Pancreas (tissue), 10 donors: ENCODE results near the gene ZNF556. TPM values are rescaled to one million over a fixed set of nuclear protein-coding genes. Genes with fewer than 3 reads are reported as not detected.

Experiments
- ATAC-seq, 4 donors: fragments of 200-7000 bp; cut with Tn5 transposase; one replicate each; pipeline versions ENCODE4 v1.8.0 to v1.9.1; 2020; ENCODE audit warnings: mild to moderate bottlenecking in 4 of 4, moderate library complexity in 4 of 4
- DNase-seq, 6 donors: peaks; one replicate each; pipeline ENCODE4 v3.0.0-alpha.2; 2020
- FAIRE-seq: peaks from 2 replicates; lab custom pipeline; 2012; peaks lifted over from hg19 to GRCh38; lab: Jason Lieb, UNC
- H3K27ac ChIP-seq, 4 donors: fragments of 200-600 bp; sonication (generic); 1 replicate in 3 of 4; 2 replicates in 1 of 4; pipeline versions ENCODE4 v1.5.0 to v1.8.0; 2020
- H3K27me3 ChIP-seq, 4 donors: fragments of 200-600 bp; one replicate each; pipeline ENCODE4 v1.8.0; 2021
- H3K36me3 ChIP-seq, 3 donors: fragments of 200-600 bp; sonication (generic) in 1 of 3; one replicate each; pipeline versions ENCODE4 v1.5.0 to v1.8.0; 2020 to 2021
- H3K4me1 ChIP-seq, 3 donors: fragments of 200-600 bp; one replicate each; pipeline ENCODE4 v1.8.0; 2021
- H3K4me3 ChIP-seq, 4 donors: fragments of 200-600 bp; sonication (generic) in 2 of 4; one replicate each; pipeline versions ENCODE4 v1.5.0 to v1.8.0; 2020 to 2021
- H3K9me3 ChIP-seq, 4 donors: fragments of 200-600 bp; one replicate each; pipeline ENCODE4 v1.8.0; 2021
- CTCF ChIP-seq, 4 donors: fragments of 200-600 bp; sonication (generic) in 3 of 4; IDR thresholded peaks; one replicate each; pipeline versions ENCODE4 v1.5.0 to v1.8.0; 2021; ENCODE audit warnings: antibody characterized with exemption in 4 of 4
- WGBS, 2 donors: extraction: QIAGEN DNeasy Blood & Tissue Kit; methylation state at CpG; one replicate each; pipeline ENCODE4 v1.1.7; 2013; 5-methylcytosine and 5-hydroxymethylcytosine counted together
- intact Hi-C, 3 donors: fragments of 100-400 bp; cut with DNase I; formaldehyde crosslinking; loops; one replicate each; pipeline versions ENCODE4 v1.11.1 to v1.14.2; 2022
- polyA plus RNA-seq, 2 donors: library from polyadenylated mRNA; stranded (reverse); fragments of 200-250 nt; gene quantifications; one replicate each; pipeline ENCODE4 v1.2.3, GENCODE V29; 2013
- total RNA-seq, 6 donors: library from RNA; stranded (reverse); fragmentation: NEBNext Ultra II Directional in 4 of 6; extraction: Animal tissue kit (Norgen Biotek cat#: 25700) in 4 of 6; gene quantifications; one replicate each; pipeline versions ENCODE4 v1.2.1 to v1.2.4, GENCODE V29; 2021 to 2023
- donor health status: healthy with polysubstance abuse.
- donor health status: DM: no; HTN: no; CAD: no; lungs with moderate emphysema.
- donor health status: DM: no; HTN: no; CAD: no.
- donor health status: control.
- donor health status: control.
- donor health status: Bipolar disorder and iron deficiency.
- donor health status: DM: yes; HTN: yes; CAD: no.
- donor health status: DM: no; HTN: no; CAD: no.
- donor health status: DM: no; HTN: no; CAD: no.
- donor health status: DM: yes; HTN: yes; CAD: no.

Gene ZNF556
- total and polyA plus RNA-seq, 8 donors = 0.19 to 0.91 TPM; not detected in 6

GRCh38 chr19:2877398-2878331 lies 10.5 kb downstream of the ZNF556 start:
- Histone ChIP-seq H3K9me3 (peaks cover 0 to 6% (median 0%) of the 10 kb centered on the region in 4 donors), H3K36me3 (no peaks in the 10 kb centered on the region), H3K4me3 (no peak overlapping the region), H3K4me1 (no peaks in the 10 kb centered on the region), H3K27ac (no peak overlapping the region), H3K27me3 (no peaks in the 10 kb centered on the region)
- DNase-seq (no peak), FAIRE-seq (no peak), ATAC-seq (no peak)
- TF ChIP-seq CTCF (IDR thresholded peaks at IDR 0.05) = no peak
- intact Hi-C loops = no loop called here
- 83 to 84% methylated on average over 32 of the region's 32 CpGs for WGBS, 2 donors

GRCh38 chr19:2883686-2884439 lies 16.7 kb downstream of the ZNF556 start:
- FAIRE-seq (no peak), ATAC-seq (no peak)
- intact Hi-C loops = loop anchor here in 2 of 3 donors (10.0 kb wide), 2 partner anchors 271 to 281 kb away; no protein-coding TSS in a partner anchor

GRCh38 chr19:2885736-2886135 lies 18.6 kb downstream of the ZNF556 start:
- ATAC-seq = no peak
- Histone ChIP-seq H3K27ac (no peak overlapping the region), H3K4me3 (no peak overlapping the region), H3K36me3 (no peaks in the 10 kb centered on the region), H3K27me3 (no peaks in the 10 kb centered on the region), H3K4me1 (no peaks in the 10 kb centered on the region), H3K9me3 (no peaks in the 10 kb centered on the region)
- 66 to 85% methylated on average over 17 of the region's 17 CpGs for WGBS, 2 donors
- DNase-seq = no peak
- intact Hi-C loops = loop anchor here in 2 of 3 donors (10.0 kb wide), 2 partner anchors 269 to 279 kb away; no protein-coding TSS in a partner anchor
- no peak for FAIRE-seq
- TF ChIP-seq CTCF (IDR thresholded peaks at IDR 0.05) = no peak

More at GRCh38 chr19:2883686-2884439, 16.7 kb downstream of the ZNF556 start:
- no peaks in the 10 kb centered on the region for H3K4me1 ChIP-seq
- no peaks in the 10 kb centered on the region for H3K9me3 ChIP-seq
- WGBS, 2 donors = 81 to 84% methylated on average over 14 of the region's 14 CpGs
- H3K27me3 ChIP-seq = no peaks in the 10 kb centered on the region
- TF ChIP-seq CTCF (IDR thresholded peaks at IDR 0.05) = no peak
- no peak overlapping the region for H3K27ac ChIP-seq
- DNase-seq = no peak
- H3K4me3 ChIP-seq = no peak overlapping the region
- H3K36me3 ChIP-seq = no peaks in the 10 kb centered on the region

GRCh38 chr19:2887391-2887914 lies 20.3 kb downstream of the ZNF556 start:
- no peaks in the 10 kb centered on the region for H3K4me1 ChIP-seq
- intact Hi-C loops = loop anchor here in 2 of 3 donors (10.0 kb wide), 2 partner anchors 267 to 277 kb away; no protein-coding TSS in a partner anchor
- no peak overlapping the region for H3K4me3 ChIP-seq
- peak in 3 of 4 donors; percentile 50 to 58 (median 57) for TF ChIP-seq CTCF (IDR thresholded peaks at IDR 0.05)
- no peaks in the 10 kb centered on the region for H3K36me3 ChIP-seq
- H3K27me3 ChIP-seq = no peaks in the 10 kb centered on the region
- H3K9me3 ChIP-seq = no peaks in the 10 kb centered on the region
- DNase-seq (peak in 1 of 6 donors; percentile 35), FAIRE-seq (no peak), ATAC-seq (peak; percentile 66 to 97 (median 90))
- no peak overlapping the region for H3K27ac ChIP-seq
- 20 to 21% methylated on average over 9 of the region's 9 CpGs for WGBS, 2 donors
